Measurements from ENCODE around the gene PRKN. TPM values are rescaled to one million over a fixed set of nuclear protein-coding genes. Genes with fewer than 3 reads are reported as not detected.

PRKN gene
- total and polyA plus RNA-seq, 3 experiments from 2014 or later = 0.22 to 1.0 (median 0.55) TPM

GRCh38 chr6:161809971-161810370 is 917.6 kb downstream of the PRKN start:
- H3K4me3 ChIP-seq (ENCODE audit: low read length) = no peak overlapping the region
- H3K27ac Mint-ChIP-seq = no peak overlapping the region
- POLR2A ChIA-PET = no interaction called here

GRCh38 chr6:161804838-161805237 is 922.7 kb downstream of the PRKN start:
- DNase-seq = no peak
- CTCF ChIA-PET = no interaction called here

More at GRCh38 chr6:161809971-161810370, 917.6 kb downstream of the PRKN start:
- Histone ChIP-seq H3K4me1 (ENCODE audit: insufficient read depth, low read length) (no peaks in the 10 kb centered on the region), H3K36me3 (ENCODE audit: insufficient read depth, low read length) (no peaks in the 10 kb centered on the region), H3K27ac (ENCODE audit: low read depth, low read length) (no peak overlapping the region), H3K9me3 (ENCODE audit: low read length) (no peaks in the 10 kb centered on the region), H3K27me3 (ENCODE audit: insufficient read depth, low read length, poor library complexity, severe bottlenecking) (no peaks in the 10 kb centered on the region)
- Mint-ChIP-seq H3K4me3 (no peak overlapping the region), H3K9me3 (peaks cover 0 to 14% (median 5%) of the 10 kb centered on the region in 5 donors), H3K4me1 (no peaks in the 10 kb centered on the region), H3K36me3 (peaks cover 0 to 11% (median 1%) of the 10 kb centered on the region in 3 donors), H3K27me3 (no peaks in the 10 kb centered on the region)
- CTCF ChIA-PET = no interaction called here
- no peak for DNase-seq

GRCh38 chr6:161803131-161803530 is 924.4 kb downstream of the PRKN start:
- H3K9me3 Mint-ChIP-seq = peaks cover 0 to 4% (median 0%) of the 10 kb centered on the region in 5 donors
- CTCF ChIA-PET = no interaction called here
- no peak for DNase-seq
- Histone ChIP-seq H3K4me1 (ENCODE audit: insufficient read depth, low read length) (no peaks in the 10 kb centered on the region), H3K9me3 (ENCODE audit: low read length) (no peaks in the 10 kb centered on the region), H3K4me3 (ENCODE audit: low read length) (no peak overlapping the region), H3K27me3 (ENCODE audit: insufficient read depth, low read length, poor library complexity, severe bottlenecking) (no peaks in the 10 kb centered on the region), H3K27ac (ENCODE audit: low read depth, low read length) (no peak overlapping the region), H3K36me3 (ENCODE audit: insufficient read depth, low read length) (no peaks in the 10 kb centered on the region)
- H3K36me3 Mint-ChIP-seq = no peaks in the 10 kb centered on the region
- H3K27me3 Mint-ChIP-seq = no peaks in the 10 kb centered on the region
- POLR2A ChIA-PET = no interaction called here
- H3K4me3 Mint-ChIP-seq = no peak overlapping the region
- no peak overlapping the region for H3K27ac Mint-ChIP-seq
- no peaks in the 10 kb centered on the region for H3K4me1 Mint-ChIP-seq

More at GRCh38 chr6:161804838-161805237, 922.7 kb downstream of the PRKN start:
- Histone ChIP-seq H3K36me3 (ENCODE audit: insufficient read depth, low read length) (no peaks in the 10 kb centered on the region), H3K27ac (ENCODE audit: low read depth, low read length) (no peak overlapping the region), H3K4me1 (ENCODE audit: insufficient read depth, low read length) (no peaks in the 10 kb centered on the region), H3K27me3 (ENCODE audit: insufficient read depth, low read length, poor library complexity, severe bottlenecking) (no peaks in the 10 kb centered on the region), H3K9me3 (ENCODE audit: low read length) (no peaks in the 10 kb centered on the region), H3K4me3 (ENCODE audit: low read length) (no peak overlapping the region)
- H3K36me3 Mint-ChIP-seq = no peaks in the 10 kb centered on the region
- peaks cover 0 to 2% (median 0%) of the 10 kb centered on the region in 5 donors for H3K9me3 Mint-ChIP-seq
- no peaks in the 10 kb centered on the region for H3K4me1 Mint-ChIP-seq
- POLR2A ChIA-PET = no interaction called here
- H3K27ac Mint-ChIP-seq = no peak overlapping the region
- H3K27me3 Mint-ChIP-seq = no peaks in the 10 kb centered on the region
- H3K4me3 Mint-ChIP-seq = no peak overlapping the region

GRCh38 chr6:161802231-161802630 is 925.3 kb downstream of the PRKN start:
- no peaks in the 10 kb centered on the region for H3K27me3 Mint-ChIP-seq
- DNase-seq = no peak
- Histone ChIP-seq H3K27ac (ENCODE audit: low read depth, low read length) (no peak overlapping the region), H3K9me3 (ENCODE audit: low read length) (no peaks in the 10 kb centered on the region), H3K27me3 (ENCODE audit: insufficient read depth, low read length, poor library complexity, severe bottlenecking) (no peaks in the 10 kb centered on the region), H3K4me3 (ENCODE audit: low read length) (no peak overlapping the region), H3K36me3 (ENCODE audit: insufficient read depth, low read length) (no peaks in the 10 kb centered on the region), H3K4me1 (ENCODE audit: insufficient read depth, low read length) (no peaks in the 10 kb centered on the region)
- H3K36me3 Mint-ChIP-seq = no peaks in the 10 kb centered on the region
- H3K9me3 Mint-ChIP-seq = peaks cover 0 to 4% (median 0%) of the 10 kb centered on the region in 5 donors
- H3K4me1 Mint-ChIP-seq = no peaks in the 10 kb centered on the region
- CTCF ChIA-PET = no interaction called here
- POLR2A ChIA-PET = no interaction called here
- no peak overlapping the region for H3K4me3 Mint-ChIP-seq
- no peak overlapping the region for H3K27ac Mint-ChIP-seq

GRCh38 chr6:161798844-161799394 is 928.6 kb downstream of the PRKN start:
- Histone ChIP-seq H3K27me3 (ENCODE audit: insufficient read depth, low read length, poor library complexity, severe bottlenecking) (no peaks in the 10 kb centered on the region), H3K4me3 (ENCODE audit: low read length) (no peak overlapping the region), H3K27ac (ENCODE audit: low read depth, low read length) (no peak overlapping the region), H3K9me3 (ENCODE audit: low read length) (no peaks in the 10 kb centered on the region), H3K4me1 (ENCODE audit: insufficient read depth, low read length) (no peaks in the 10 kb centered on the region), H3K36me3 (ENCODE audit: insufficient read depth, low read length) (no peaks in the 10 kb centered on the region)
- CTCF ChIA-PET = no interaction called here
- Mint-ChIP-seq H3K9me3 (peaks cover 0 to 8% (median 2%) of the 10 kb centered on the region in 5 donors), H3K36me3 (no peaks in the 10 kb centered on the region), H3K27ac (no peak overlapping the region), H3K4me3 (no peak overlapping the region), H3K4me1 (no peaks in the 10 kb centered on the region), H3K27me3 (no peaks in the 10 kb centered on the region)
- POLR2A ChIA-PET = no interaction called here
- DNase-seq = no peak

- no peak overlapping the region for H3K27ac ChIP-seq (ENCODE audit: low read depth, low read length)
- ChIA-PET POLR2A (no interaction called here), CTCF (no interaction called here)
- no peak overlapping the region for H3K4me3 Mint-ChIP-seq
- H3K27me3 ChIP-seq (ENCODE audit: insufficient read depth, low read length, poor library complexity, severe bottlenecking) = no peaks in the 10 kb centered on the region
- DNase-seq = no peak
- no peaks in the 10 kb centered on the region for H3K4me1 Mint-ChIP-seq
- H3K27me3 Mint-ChIP-seq = no peaks in the 10 kb centered on the region
- H3K9me3 ChIP-seq (ENCODE audit: low read length) = no peaks in the 10 kb centered on the region
- no peak overlapping the region for H3K4me3 ChIP-seq (ENCODE audit: low read length)
- H3K4me1 ChIP-seq (ENCODE audit: insufficient read depth, low read length) = no peaks in the 10 kb centered on the region
- no peaks in the 10 kb centered on the region for H3K36me3 ChIP-seq (ENCODE audit: insufficient read depth, low read length)
- peaks cover 0 to 4% (median 0%) of the 10 kb centered on the region in 3 donors for H3K36me3 Mint-ChIP-seq
- H3K9me3 Mint-ChIP-seq = peaks cover 0 to 14% (median 8%) of the 10 kb centered on the region in 5 donors
- no peak overlapping the region for H3K27ac Mint-ChIP-seq
Measured at GRCh38 chr6:161796681-161797080, 930.9 kb downstream of the PRKN start.

GRCh38 chr6:161792851-161793493 is 934.6 kb downstream of the PRKN start:
- Mint-ChIP-seq H3K36me3 (peaks cover 0 to 9% (median 0%) of the 10 kb centered on the region in 3 donors), H3K27ac (no peak overlapping the region), H3K4me1 (no peaks in the 10 kb centered on the region), H3K9me3 (peaks cover 0 to 19% (median 9%) of the 10 kb centered on the region in 5 donors), H3K4me3 (no peak overlapping the region), H3K27me3 (no peaks in the 10 kb centered on the region)
- Histone ChIP-seq H3K27ac (ENCODE audit: low read depth, low read length) (no peak overlapping the region), H3K4me3 (ENCODE audit: low read length) (no peak overlapping the region), H3K27me3 (ENCODE audit: insufficient read depth, low read length, poor library complexity, severe bottlenecking) (no peaks in the 10 kb centered on the region), H3K9me3 (ENCODE audit: low read length) (no peaks in the 10 kb centered on the region), H3K4me1 (ENCODE audit: insufficient read depth, low read length) (no peaks in the 10 kb centered on the region), H3K36me3 (ENCODE audit: insufficient read depth, low read length) (no peaks in the 10 kb centered on the region)
- ChIA-PET CTCF (no interaction called here), POLR2A (interaction anchor here (0.7 kb wide), 1 partner anchor 37 kb away, joined by 3 read pairs; no protein-coding TSS in a partner anchor)
- no peak for DNase-seq

- ChIA-PET CTCF (no interaction called here), POLR2A (no interaction called here)
- Histone ChIP-seq H3K27me3 (ENCODE audit: insufficient read depth, low read length, poor library complexity, severe bottlenecking) (no peaks in the 10 kb centered on the region), H3K27ac (ENCODE audit: low read depth, low read length) (no peak overlapping the region), H3K36me3 (ENCODE audit: insufficient read depth, low read length) (no peaks in the 10 kb centered on the region), H3K4me1 (ENCODE audit: insufficient read depth, low read length) (no peaks in the 10 kb centered on the region), H3K4me3 (ENCODE audit: low read length) (no peak overlapping the region), H3K9me3 (ENCODE audit: low read length) (no peaks in the 10 kb centered on the region)
- DNase-seq = no peak
- Mint-ChIP-seq H3K27me3 (no peaks in the 10 kb centered on the region), H3K27ac (no peak overlapping the region), H3K4me3 (no peak overlapping the region), H3K4me1 (no peaks in the 10 kb centered on the region), H3K9me3 (peaks cover 0 to 12% (median 9%) of the 10 kb centered on the region in 5 donors), H3K36me3 (peaks cover 0 to 9% (median 0%) of the 10 kb centered on the region in 3 donors)
Measured at GRCh38 chr6:161788531-161788930, 939.0 kb downstream of the PRKN start.
